ENCODE results near the gene TRPV2.

The TRPV2 gene

GRCh38 chr17:16483021-16483645 lies 67.8 kb downstream of the TRPV2 start:
- TF ChIP-seq, protein P1, sequence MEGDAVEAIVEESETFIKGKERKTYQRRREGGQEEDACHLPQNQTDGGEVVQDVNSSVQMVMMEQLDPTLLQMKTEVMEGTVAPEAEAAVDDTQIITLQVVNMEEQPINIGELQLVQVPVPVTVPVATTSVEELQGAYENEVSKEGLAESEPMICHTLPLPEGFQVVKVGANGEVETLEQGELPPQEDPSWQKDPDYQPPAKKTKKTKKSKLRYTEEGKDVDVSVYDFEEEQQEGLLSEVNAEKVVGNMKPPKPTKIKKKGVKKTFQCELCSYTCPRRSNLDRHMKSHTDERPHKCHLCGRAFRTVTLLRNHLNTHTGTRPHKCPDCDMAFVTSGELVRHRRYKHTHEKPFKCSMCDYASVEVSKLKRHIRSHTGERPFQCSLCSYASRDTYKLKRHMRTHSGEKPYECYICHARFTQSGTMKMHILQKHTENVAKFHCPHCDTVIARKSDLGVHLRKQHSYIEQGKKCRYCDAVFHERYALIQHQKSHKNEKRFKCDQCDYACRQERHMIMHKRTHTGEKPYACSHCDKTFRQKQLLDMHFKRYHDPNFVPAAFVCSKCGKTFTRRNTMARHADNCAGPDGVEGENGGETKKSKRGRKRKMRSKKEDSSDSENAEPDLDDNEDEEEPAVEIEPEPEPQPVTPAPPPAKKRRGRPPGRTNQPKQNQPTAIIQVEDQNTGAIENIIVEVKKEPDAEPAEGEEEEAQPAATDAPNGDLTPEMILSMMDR (IDR thresholded peaks at IDR 0.05; ENCODE audit: low read depth, low read length), result no peak
- no peak for DNase-seq (ENCODE audit: extremely low read depth, low read depth)

- TF ChIP-seq, protein P1 (IDR thresholded peaks at IDR 0.05; ENCODE audit: low read depth, low read length), result no peak
- DNase-seq (ENCODE audit: extremely low read depth, low read depth), result no peak
Measured at GRCh38 chr17:16484445-16485175, 69.2 kb downstream of the TRPV2 start.
